Osteoblast (primary cell): ENCODE data around the gene DIP2B. TPM values are rescaled to one million over a fixed set of nuclear protein-coding genes. Genes with fewer than 3 reads are reported as not detected.
"Not testable (repeated sequence)": the region's sequence is repeated elsewhere in the genome, so short reads cannot be mapped to it uniquely, and the experiment has no call there.

Experiments used
- DNase-seq: peaks from one replicate; pipeline ENCODE4 v3.0.0; 2011; ENCODE audit warnings: low spot score, mixed read lengths; ENCODE audit not compliant: insufficient read length; ENCODE audit errors: missing footprints
- H2AFZ ChIP-seq: 2 replicates; pipeline ENCODE4 v1.6.0; 2011; ENCODE audit warnings: mild to moderate bottlenecking, low read length
- H3K27ac ChIP-seq: 2 replicates; pipeline ENCODE4 v1.5.1; 2011; ENCODE audit warnings: mild to moderate bottlenecking, low read depth, low read length, moderate library complexity
- H3K27me3 ChIP-seq: 2 replicates; pipeline ENCODE4 v1.6.0; 2012; ENCODE audit warnings: mild to moderate bottlenecking, control low read depth, inconsistent platforms, low read length, moderate library complexity; ENCODE audit not compliant: insufficient read depth
- H3K36me3 ChIP-seq: 2 replicates; pipeline ENCODE4 v1.5.1; 2011; ENCODE audit warnings: mild to moderate bottlenecking, low read length, control low read depth, moderate library complexity; ENCODE audit not compliant: insufficient read depth
- H3K4me1 ChIP-seq: 2 replicates; pipeline ENCODE4 v1.5.1; 2011; ENCODE audit warnings: mild to moderate bottlenecking, low read length, control low read depth, moderate library complexity; ENCODE audit not compliant: insufficient read depth
- H3K4me2 ChIP-seq: 2 replicates; pipeline ENCODE4 v1.6.0; 2011; ENCODE audit warnings: mild to moderate bottlenecking, low read length; ENCODE audit not compliant: insufficient read depth
- H3K4me3 ChIP-seq: fragments of 200-600 bp; sonication (generic); 3 replicates; pipeline ENCODE4 v1.5.1; 2012; ENCODE audit warnings: mild to moderate bottlenecking, low read length, inconsistent platforms; ENCODE audit not compliant: insufficient read depth
- H3K79me2 ChIP-seq: 2 replicates; pipeline ENCODE4 v1.6.0; 2012; ENCODE audit warnings: mild to moderate bottlenecking, low read length, control low read depth, inconsistent platforms; ENCODE audit not compliant: insufficient read depth
- H3K9me3 ChIP-seq: 2 replicates; pipeline ENCODE4 v1.5.1; 2011; ENCODE audit warnings: low read depth, low read length, control low read depth
- H4K20me1 ChIP-seq: 2 replicates; pipeline ENCODE4 v1.6.0; 2012; ENCODE audit warnings: mild to moderate bottlenecking, low read length, control low read depth; ENCODE audit not compliant: insufficient read depth
- CTCF ChIP-seq: IDR thresholded peaks from 2 replicates; pipeline ENCODE4 v1.5.1; 2011; ENCODE audit warnings: mild to moderate bottlenecking, low read depth, low read length, moderate library complexity; ENCODE audit errors: extremely low read depth
- total RNA-seq: library from RNA; depleted of rRNA; stranded (reverse); fragments of >200 nt; gene quantifications from 2 replicates; pipeline ENCODE4 v1.2.3, GENCODE V29; 2012

The DIP2B gene
- total RNA-seq, 1 donor, result 28.2 TPM

DNA sequence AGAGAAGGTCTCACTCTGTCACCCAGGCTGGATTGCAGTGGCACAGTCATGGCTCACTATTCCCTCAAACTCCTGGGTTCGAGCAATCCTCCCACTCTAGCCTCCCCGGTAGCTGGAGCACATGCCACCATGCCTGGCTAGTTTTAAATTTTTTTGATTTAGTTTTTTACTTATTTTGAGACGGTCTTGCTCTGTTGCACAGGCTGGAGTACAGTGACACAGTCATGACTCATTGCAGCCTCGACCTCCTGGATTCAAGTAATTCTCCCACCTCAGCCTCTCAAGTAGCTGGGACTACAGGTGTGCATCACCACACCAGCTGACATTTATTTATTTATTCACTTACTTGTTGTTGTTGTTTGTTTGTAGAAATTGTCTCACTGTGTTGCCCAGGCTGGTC is 22.2 kb upstream of the DIP2B start:
- Histone ChIP-seq H3K27ac (no peak overlapping the region), H3K4me3 (no peak overlapping the region)
- no peak for TF ChIP-seq CTCF

GRCh38 chr12:50483488-50483887 is 21.3 kb upstream of the DIP2B start:
- H3K9me3 ChIP-seq, result no peaks in the 10 kb centered on the region
- H3K36me3 ChIP-seq, result no peaks in the 10 kb centered on the region
- no peak overlapping the region for H2AFZ ChIP-seq
- H3K4me2 ChIP-seq, result no peak overlapping the region
- no peaks in the 10 kb centered on the region for H3K27me3 ChIP-seq
- no peak overlapping the region for H3K27ac ChIP-seq
- no peak for TF ChIP-seq CTCF
- no peak for DNase-seq
- no peaks in the 10 kb centered on the region for H4K20me1 ChIP-seq
- H3K4me1 ChIP-seq, result no peaks in the 10 kb centered on the region
- no peaks in the 10 kb centered on the region for H3K79me2 ChIP-seq
- H3K4me3 ChIP-seq, result no peak overlapping the region

More for the DNA sequence above, 22.2 kb upstream of the DIP2B start:
- Histone ChIP-seq H3K9me3 (no peaks in the 10 kb centered on the region), H2AFZ (no peak overlapping the region), H4K20me1 (no peaks in the 10 kb centered on the region), H3K4me1 (no peaks in the 10 kb centered on the region), H3K27me3 (no peaks in the 10 kb centered on the region), H3K4me2 (no peak overlapping the region), H3K79me2 (no peaks in the 10 kb centered on the region), H3K36me3 (no peaks in the 10 kb centered on the region)
- DNase-seq, result no peak

DNA sequence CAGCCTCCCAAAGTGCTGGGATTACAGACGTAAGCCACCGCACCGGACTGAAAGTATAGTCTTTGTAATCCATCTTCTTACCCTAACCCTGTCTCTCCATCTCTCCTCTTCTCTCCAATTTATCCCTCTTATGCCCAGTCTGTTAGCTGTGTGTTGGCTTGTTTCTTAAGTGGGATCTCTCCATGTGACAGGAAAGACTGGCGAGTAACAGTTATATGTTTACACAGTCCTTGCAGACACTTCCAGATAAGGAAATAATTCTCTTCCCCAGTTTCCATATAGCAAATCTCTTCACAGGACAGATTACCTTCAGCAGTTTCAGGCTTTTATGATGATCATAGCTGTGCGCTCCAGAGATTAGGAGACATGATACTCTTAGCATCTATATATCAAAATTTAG is 16.0 kb upstream of the DIP2B start:
- no peak for TF ChIP-seq CTCF
- DNase-seq, result no peak

GRCh38 chr12:50498119-50498518 is 6.7 kb upstream of the DIP2B start:
- not testable (repeated sequence) for H3K36me3 ChIP-seq, DNase-seq

More for the DNA sequence above, 16.0 kb upstream of the DIP2B start:
- H3K4me1 ChIP-seq, result no peaks in the 10 kb centered on the region
- H4K20me1 ChIP-seq, result no peaks in the 10 kb centered on the region
- H3K4me2 ChIP-seq, result no peak overlapping the region
- H3K27me3 ChIP-seq, result no peaks in the 10 kb centered on the region
- no peaks in the 10 kb centered on the region for H3K79me2 ChIP-seq
- H3K27ac ChIP-seq, result no peak overlapping the region
- no peaks in the 10 kb centered on the region for H3K9me3 ChIP-seq
- H3K4me3 ChIP-seq, result no peak overlapping the region
- H3K36me3 ChIP-seq, result no peaks in the 10 kb centered on the region
- no peak overlapping the region for H2AFZ ChIP-seq

More at GRCh38 chr12:50498119-50498518, 6.7 kb upstream of the DIP2B start:
- H3K9me3 ChIP-seq, H4K20me1 ChIP-seq, H3K79me2 ChIP-seq, H3K4me3 ChIP-seq, H3K4me2 ChIP-seq, H3K27ac ChIP-seq, H3K27me3 ChIP-seq, H2AFZ ChIP-seq, H3K4me1 ChIP-seq: not testable (repeated sequence)
